Breast epithelium (tissue), 3 donors: Measurements from ENCODE around the gene PTPRG.

Experiments used
- CTCF ChIP-seq, 3 donors: fragments of 450-650 bp; IDR thresholded peaks; one replicate each; pipeline ENCODE4 v1.5.1; 2016 to 2017; ENCODE audit warnings: antibody characterized with exemption in 3 of 3, mild to moderate bottlenecking in 3 of 3, moderate library complexity in 3 of 3
- POLR2A ChIP-seq: fragments of 450-650 bp; IDR thresholded peaks from one replicate; pipeline ENCODE4 v1.6.1; 2016; ENCODE audit warnings: antibody characterized with exemption, mild to moderate bottlenecking, moderate library complexity

GRCh38 chr3:61890586-61890985 lies 329.2 kb downstream of the PTPRG start:
- TF ChIP-seq CTCF (IDR thresholded peaks at IDR 0.05) = no peak
- no peak for TF ChIP-seq POLR2A
